GM18861 (cell line): ENCODE measurements around the gene TBL1X.

Source experiments
- ATAC-seq: cut with Tn5 transposase; IDR thresholded peaks from one replicate; pipeline ENCODE4 v1.9.1; 2021; ENCODE audit not compliant: unreplicated experiment

The TBL1X gene

DNA sequence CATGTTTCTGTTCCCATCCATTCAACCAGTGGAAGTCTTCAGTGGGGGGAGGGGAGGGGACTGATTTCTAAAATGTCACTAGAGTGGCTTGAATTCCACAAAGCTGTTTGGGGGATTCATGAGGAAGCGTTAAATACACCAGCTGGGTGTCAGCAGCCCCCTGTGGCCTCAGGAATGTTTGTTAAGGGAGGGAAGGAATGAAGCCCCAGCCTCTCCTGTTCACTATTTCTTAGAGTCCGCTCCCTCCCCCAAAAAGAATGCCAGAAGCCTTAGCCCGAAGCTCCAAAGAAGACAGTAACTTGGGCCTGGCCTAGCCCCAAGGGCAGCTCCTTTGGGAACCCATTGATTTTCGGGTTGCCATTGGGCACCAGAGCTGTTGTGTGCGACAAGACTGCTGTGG is 324.7 kb downstream of the TBL1X start:
- ATAC-seq = no peak
